ENCODE data around the gene RPS6KA5. TPM values are rescaled to one million over a fixed set of nuclear protein-coding genes. Genes with fewer than 3 reads are reported as not detected.

The RPS6KA5 gene
- total RNA-seq, 1 experiment from 2014 or later, result 3.8 TPM

GRCh38 chr14:90799420-90799819 lies 261.0 kb downstream of the RPS6KA5 start:
- Histone ChIP-seq H3K9me3 (ENCODE audit: control insufficient read depth, low read depth, low read length) (no peaks in the 10 kb centered on the region), H2AFZ (ENCODE audit: low read length) (no peak overlapping the region), H3K9ac (ENCODE audit: extremely low read depth, insufficient read length, low read length) (no peak overlapping the region), H3K27me3 (ENCODE audit: insufficient read depth, low read length) (no peaks in the 10 kb centered on the region), H4K5ac (ENCODE audit: insufficient read length, low read depth, low read length) (no peak overlapping the region), H3K79me2 (ENCODE audit: insufficient read depth, low read length) (no peaks in the 10 kb centered on the region), H4K8ac (replicated peaks; ENCODE audit: insufficient read length, low read depth, low read length) (no peak overlapping the region), H3K56ac (ENCODE audit: insufficient read length, low read depth, low read length) (no peak overlapping the region), H3K23ac (ENCODE audit: insufficient read length, low read depth, low read length) (no peak overlapping the region), H2BK5ac (ENCODE audit: insufficient read length, low read length) (no peak overlapping the region), H4K91ac (ENCODE audit: insufficient read length, low read depth, low read length) (no peak overlapping the region), H2BK120ac (ENCODE audit: low read depth, low read length, poor library complexity, severe bottlenecking) (no peak overlapping the region), H3K23me2 (ENCODE audit: insufficient read length, low read depth, low read length, poor library complexity, severe bottlenecking) (peaks cover 1% of the 10 kb centered on the region), H3K4me2 (ENCODE audit: insufficient read depth, insufficient read length, low read length) (no peak overlapping the region), H3K14ac (ENCODE audit: insufficient read depth, low read length) (no peak overlapping the region), H3K18ac (ENCODE audit: insufficient read length, low read depth, low read length) (no peak overlapping the region), H2BK12ac (ENCODE audit: insufficient read length, low read depth, low read length) (no peak overlapping the region), H2BK15ac (ENCODE audit: low read depth, low read length) (no peak overlapping the region), H3K27ac (ENCODE audit: insufficient read length, low read depth, low read length) (no peak overlapping the region), H4K20me1 (ENCODE audit: control insufficient read depth, insufficient read depth, insufficient read length) (no peaks in the 10 kb centered on the region), H2AK5ac (ENCODE audit: insufficient read length, low read length) (no peak overlapping the region), H3K4ac (ENCODE audit: low read depth, low read length) (no peak overlapping the region), H3K4me1 (ENCODE audit: insufficient read depth, low read length) (peaks cover 6% of the 10 kb centered on the region; the same call in 1 of the 2 replicates), H3T11ph (ENCODE audit: low read length) (no peak overlapping the region), H2BK20ac (ENCODE audit: low read depth, low read length, poor library complexity, severe bottlenecking) (no peak overlapping the region), H3K79me1 (ENCODE audit: insufficient read depth, low read depth, low read length, poor library complexity, severe bottlenecking) (no peaks in the 10 kb centered on the region)
- H3K27ac Mint-ChIP-seq, result no peak overlapping the region
- no peak for DNase-seq
- H3K9me3 Mint-ChIP-seq, result no peaks in the 10 kb centered on the region; a peak in 1 of 5 replicates
- no peaks in the 10 kb centered on the region for H3K27me3 Mint-ChIP-seq (ENCODE audit: low read depth)
- H3K4me3 Mint-ChIP-seq, result no peak overlapping the region
- H3K36me3 Mint-ChIP-seq (ENCODE audit: insufficient read depth in 1 of 3, low read depth in 3 of 3), result peaks cover 0 to 5% (median 0%) of the 10 kb centered on the region in 3 experiments; a peak in 3 of 7 replicates
- peaks cover 15 to 23% of the 10 kb centered on the region in 2 experiments for H3K4me1 Mint-ChIP-seq
- TF ChIP-seq, protein P1, sequence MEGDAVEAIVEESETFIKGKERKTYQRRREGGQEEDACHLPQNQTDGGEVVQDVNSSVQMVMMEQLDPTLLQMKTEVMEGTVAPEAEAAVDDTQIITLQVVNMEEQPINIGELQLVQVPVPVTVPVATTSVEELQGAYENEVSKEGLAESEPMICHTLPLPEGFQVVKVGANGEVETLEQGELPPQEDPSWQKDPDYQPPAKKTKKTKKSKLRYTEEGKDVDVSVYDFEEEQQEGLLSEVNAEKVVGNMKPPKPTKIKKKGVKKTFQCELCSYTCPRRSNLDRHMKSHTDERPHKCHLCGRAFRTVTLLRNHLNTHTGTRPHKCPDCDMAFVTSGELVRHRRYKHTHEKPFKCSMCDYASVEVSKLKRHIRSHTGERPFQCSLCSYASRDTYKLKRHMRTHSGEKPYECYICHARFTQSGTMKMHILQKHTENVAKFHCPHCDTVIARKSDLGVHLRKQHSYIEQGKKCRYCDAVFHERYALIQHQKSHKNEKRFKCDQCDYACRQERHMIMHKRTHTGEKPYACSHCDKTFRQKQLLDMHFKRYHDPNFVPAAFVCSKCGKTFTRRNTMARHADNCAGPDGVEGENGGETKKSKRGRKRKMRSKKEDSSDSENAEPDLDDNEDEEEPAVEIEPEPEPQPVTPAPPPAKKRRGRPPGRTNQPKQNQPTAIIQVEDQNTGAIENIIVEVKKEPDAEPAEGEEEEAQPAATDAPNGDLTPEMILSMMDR (conservative IDR thresholded peaks at IDR 0.05), result no peak
- whole genome bisulfite sequencing (ENCODE audit: extremely low coverage, insufficient read length, low lambda C conversion rate), result no CpG with 5 or more reads among the region's 5 CpGs
